HepG2 (cell line): Measurements from ENCODE around the gene CPLANE1. TPM values are rescaled to one million over a fixed set of nuclear protein-coding genes. Genes with fewer than 3 reads are reported as not detected.

ENCODE experiments used
- ATAC-seq: fragments of 200-7000 bp; cut with Tn5 transposase; 3 replicates; pipeline ENCODE4 v1.9.1; 2020; ENCODE audit warnings: mild to moderate bottlenecking, moderate library complexity
- Bru-seq: library from RNA; stranded (reverse); fragments of 400-500 nt; gene quantifications from one replicate; lab custom pipeline; 2021; lab: Mats Ljungman, UMichigan
- BruChase-seq, 2 experiments: library from RNA; stranded (reverse); fragments of 400-500 nt; gene quantifications; one replicate each; lab custom pipeline; 2021; lab: Mats Ljungman, UMichigan
- BruUV-seq: library from RNA; stranded (reverse); fragments of 400-500 nt; replicated peaks from 2 replicates; lab custom pipeline; 2021; lab: Mats Ljungman, UMichigan
- CTCF ChIA-PET: fragments of 300-600 bp; formaldehyde crosslinking; extraction: SDS; loops from one replicate; lab custom pipeline; 2021; ENCODE audit warnings: low total read pairs, inconsistent platforms, low intra/inter-chr PET ratio; lab: Yijun Ruan, JAX
- POLR2A ChIA-PET: fragments of 350-600 bp; sonication (Branson Sonifier 250); formaldehyde crosslinking; loops from one replicate; lab custom pipeline; 2020; ENCODE audit warnings: antibody characterized with exemption, inconsistent platforms; lab: Yijun Ruan, JAX
- DNase-seq: peaks from one replicate; pipeline ENCODE4 v3.0.0-alpha.2; 2015; ENCODE audit warnings: low spot score
- FAIRE-seq: peaks from 3 replicates; lab custom pipeline; 2011; peaks lifted over from hg19 to GRCh38; lab: Jason Lieb, UNC
- H2AFZ ChIP-seq: one replicate; pipeline ENCODE4 v1.6.1; 2011; ENCODE audit warnings: low read length, inconsistent platforms
- H3K27ac ChIP-seq: fragments of 300-600 bp; 3 replicates; pipeline ENCODE4 v1.8.0; 2011; ENCODE audit warnings: mixed run types, mild to moderate bottlenecking, mixed read lengths, low read length, inconsistent platforms; ENCODE audit not compliant: insufficient read depth; ENCODE audit errors: extremely low read length
- H3K27me3 ChIP-seq, 2 experiments: fragments of 200-600 bp in 1 of 2; 2 replicates in 1 of 2; 3 replicates in 1 of 2; pipeline versions ENCODE4 v1.6.0 to v1.8.0; 2011; ENCODE audit warnings: low read length in 2 of 2, mild to moderate bottlenecking in 2 of 2, moderate library complexity in 2 of 2, inconsistent platforms in 1 of 2; ENCODE audit not compliant: insufficient read depth in 2 of 2, control insufficient read depth in 1 of 2
- H3K36me3 ChIP-seq, 2 experiments: fragments of 200-600 bp in 1 of 2; replicated peaks in 1 of 2; 2 replicates in 1 of 2; 3 replicates in 1 of 2; pipeline versions ENCODE4 v1.5.1 to v1.8.0; 2011; ENCODE audit warnings: low read length in 2 of 2, inconsistent platforms in 1 of 2; ENCODE audit not compliant: insufficient read depth in 2 of 2, control insufficient read depth in 1 of 2
- H3K4me1 ChIP-seq: 2 replicates; pipeline ENCODE4 v1.5.1; 2012; ENCODE audit warnings: low read length, inconsistent platforms; ENCODE audit not compliant: insufficient read depth
- H3K4me2 ChIP-seq: 2 replicates; pipeline ENCODE4 v1.6.0; 2011; ENCODE audit warnings: low read depth, low read length, inconsistent platforms
- H3K4me3 ChIP-seq, 3 experiments: fragments of 200-600 bp in 1 of 3; sonication (generic), shearing (Covaris generic) in 1 of 3; replicated peaks in 1 of 3; 2 replicates each; pipeline ENCODE4 v1.5.1; 2011 to 2016; ENCODE audit warnings: low read length in 3 of 3, inconsistent platforms in 2 of 3, low read depth in 2 of 3, mild to moderate bottlenecking in 2 of 3, control low read depth in 1 of 3, mixed read lengths in 1 of 3; ENCODE audit not compliant: insufficient read depth in 1 of 3
- H3K79me2 ChIP-seq: one replicate; pipeline ENCODE4 v1.6.1; 2011; ENCODE audit warnings: low read length, inconsistent platforms; ENCODE audit not compliant: insufficient read depth
- H3K9ac ChIP-seq: 2 replicates; pipeline ENCODE4 v1.6.0; 2011; ENCODE audit warnings: mild to moderate bottlenecking, low read depth, low read length, inconsistent platforms; ENCODE audit not compliant: insufficient read depth
- H3K9me3 ChIP-seq: 2 replicates; pipeline ENCODE4 v1.5.1; 2012; ENCODE audit warnings: mild to moderate bottlenecking, low read length
- H4K20me1 ChIP-seq: 2 replicates; pipeline ENCODE4 v1.6.0; 2011; ENCODE audit warnings: inconsistent platforms, mild to moderate bottlenecking, low read length, moderate library complexity; ENCODE audit not compliant: insufficient read depth
- ATF1 ChIP-seq: IDR thresholded peaks from 2 replicates; pipeline ENCODE4 v1.6.1; 2016; ENCODE audit warnings: mild to moderate bottlenecking, control low read depth
- ATF2 ChIP-seq: sonication (generic); formaldehyde crosslinking; IDR thresholded peaks from 2 replicates; pipeline ENCODE4 v1.4.0; 2020; ENCODE audit warnings: missing genetic modification reagents
- GMEB2 ChIP-seq: IDR thresholded peaks from 2 replicates; pipeline ENCODE4 v1.6.1; 2016; ENCODE audit warnings: missing biosample characterization, missing genetic modification reagents, low read depth
- KMT2B ChIP-seq: IDR thresholded peaks from 2 replicates; pipeline ENCODE4 v1.6.1; 2016; ENCODE audit warnings: missing genetic modification reagents, missing compliant biosample characterization
- PCBP2 ChIP-seq: fragments of 200-400 bp; formaldehyde crosslinking; optimal IDR thresholded peaks from 2 replicates; pipeline ENCODE3; 2018; ENCODE audit warnings: low read length, low read depth; ENCODE audit not compliant: poor library complexity, severe bottlenecking
- SATB2 ChIP-seq: sonication (generic); formaldehyde crosslinking; IDR thresholded peaks from 2 replicates; pipeline ENCODE4 v1.5.0; 2020; ENCODE audit warnings: missing genetic modification reagents
- ZNF446 ChIP-seq: sonication (generic); formaldehyde crosslinking; IDR thresholded peaks from 2 replicates; pipeline ENCODE4 v1.5.0; 2020; ENCODE audit warnings: mild to moderate bottlenecking, missing genetic modification reagents
- ZNF709 ChIP-seq: sonication (generic); formaldehyde crosslinking; IDR thresholded peaks from 2 replicates; pipeline ENCODE4 v1.5.0; 2020; ENCODE audit warnings: mild to moderate bottlenecking, missing genetic modification reagents
- WGBS: methylation state at CpG from one replicate; pipeline ENCODE4 v1.1.6; 2017; ENCODE audit warnings: low lambda C conversion rate; 5-methylcytosine and 5-hydroxymethylcytosine counted together
- in situ Hi-C: cut with HindIII; loops from 2 replicates; pipeline ENCODE4 v1.10.0; 2017; ENCODE audit warnings: low pct_unique_long_range_greater_than_20kb; ENCODE audit not compliant: extremely low pct_ligation_motif_present
- intact Hi-C: fragments of 100-400 bp; cut with micrococcal nuclease; formaldehyde crosslinking; loops from one replicate; pipeline ENCODE4 v1.10.0; 2022; ENCODE audit not compliant: unreplicated experiment
- long read RNA-seq, 2 experiments: library from RNA in 1 of 2; library from polyadenylated mRNA in 1 of 2; stranded (forward) in 1 of 2; unstranded in 1 of 2; transcript quantifications; one replicate each; pipeline ENCODE4 v2.0.0, GENCODE V29; 2019 to 2022
- polyA minus RNA-seq, 3 experiments: library from RNA; depleted of rRNA, polyadenylated mRNA; stranded (reverse); fragments of >200 nt; gene quantifications; 2 replicates each; pipeline ENCODE4 v1.2.3, GENCODE V29; 2011; ENCODE audit warnings: low replicate concordance in 1 of 3
- polyA plus RNA-seq, 8 experiments: library from polyadenylated mRNA; depleted of rRNA in 3 of 8; stranded (reverse) in 7 of 8; unstranded in 1 of 8; fragments of >200 nt; fragmentation: Illumina TruSeq in 4 of 8; extraction: Trizol in 4 of 8; gene quantifications; 2 replicates each; pipeline versions ENCODE4 v1.2.1 to v1.2.3, GENCODE V29; 2011 to 2016; ENCODE audit warnings: low read depth in 4 of 8, missing spikeins in 1 of 8, mixed read lengths in 1 of 8; ENCODE audit not compliant: insufficient read depth in 1 of 8
- total RNA-seq, 5 experiments: library from RNA; depleted of rRNA; stranded (reverse); fragments of >200 nt; fragmentation: Illumina TruSeq; extraction: Trizol; gene quantifications; 2 replicates each; pipeline ENCODE4 v1.2.3, GENCODE V29; 2016; ENCODE audit warnings: low read depth in 1 of 5

The CPLANE1 gene
- 9.0 and 9.9 TPM in 2 replicates for total RNA-seq (2016; rRNA removed; fragmentation: Illumina TruSeq; extraction: Trizol)
- 10.5 and 13.5 TPM in 2 replicates for total RNA-seq (2016; cell fraction: cytosol; rRNA removed; fragmentation: Illumina TruSeq; extraction: Trizol; ENCODE audit: low read depth)
- total RNA-seq (2016; cell fraction: insoluble cytoplasmic fraction; rRNA removed; fragmentation: Illumina TruSeq; extraction: Trizol) = 9.2 and 10.8 TPM in 2 replicates
- 5.4 and 8.6 TPM in 2 replicates for total RNA-seq (2016; cell fraction: membrane; rRNA removed; fragmentation: Illumina TruSeq; extraction: Trizol)
- 22.0 and 30.1 TPM in 2 replicates for total RNA-seq (2016; cell fraction: nucleus; rRNA removed; fragmentation: Illumina TruSeq; extraction: Trizol)
- polyA plus RNA-seq (2011; rRNA removed) = 5.8 and 6.3 TPM in 2 replicates
- 1.4 and 1.8 TPM in 2 replicates for polyA plus RNA-seq (2011; cell fraction: cytosol; rRNA removed)
- polyA plus RNA-seq (2011; cell fraction: nucleus; rRNA removed) = 4.8 and 5.5 TPM in 2 replicates
- 2.8 and 4.2 TPM in 2 replicates for polyA plus RNA-seq (2012)
- 0.44 and 0.68 TPM in 2 replicates for polyA plus RNA-seq (2016; cell fraction: cytosol; fragmentation: Illumina TruSeq; extraction: Trizol; ENCODE audit: low read depth)
- 4.8 and 6.6 TPM in 2 replicates for polyA plus RNA-seq (2016; cell fraction: insoluble cytoplasmic fraction; fragmentation: Illumina TruSeq; extraction: Trizol; ENCODE audit: low read depth)
- polyA plus RNA-seq (2016; cell fraction: membrane; fragmentation: Illumina TruSeq; extraction: Trizol; ENCODE audit: low read depth) = 0.66 and 0.68 TPM in 2 replicates
- polyA plus RNA-seq (2016; cell fraction: nucleus; fragmentation: Illumina TruSeq; extraction: Trizol; ENCODE audit: insufficient read depth, low read depth) = 14.4 and 16.0 TPM in 2 replicates
- polyA minus RNA-seq (2011; rRNA and poly(A)+ RNA removed; ENCODE audit: low replicate concordance) = 8.2 and 40.1 TPM in 2 replicates
- 8.8 and 11.3 TPM in 2 replicates for polyA minus RNA-seq (2011; cell fraction: cytosol; rRNA and poly(A)+ RNA removed)
- polyA minus RNA-seq (2011; cell fraction: nucleus; rRNA and poly(A)+ RNA removed) = 43.3 and 46.5 TPM in 2 replicates
- percentile 55 among the genes with signal in this experiment for Bru-seq, nascent RNA
- BruChase-seq, experiment 1, labeled RNA remaining after a 6-hour chase = percentile 60 among the genes with signal in this experiment
- percentile 62 among the genes with signal in this experiment for BruChase-seq, experiment 2, labeled RNA remaining after a 2-hour chase
- long read RNA-seq, experiment 1, partial matches to known transcripts = 0 of 1 reads
- long read RNA-seq, experiment 1, other reads (novel, unspliced or antisense) = 1 of 1 reads
- long read RNA-seq, experiment 2, partial matches to known transcripts = 1 of 5 reads
- long read RNA-seq, experiment 2, other reads (novel, unspliced or antisense) = 4 of 5 reads

GRCh38 chr5:37248970-37249814, at the start of gene CPLANE1:
CPLANE1 (minus strand) TSS chr5:37249376; CDS start chr5:37247698, 1,678 bp downstream.
- FAIRE-seq = no peak
- Histone ChIP-seq H3K9ac (peak within 1 kb of the TSS; percentile 85), H3K4me2 (peak within 1 kb of the TSS; percentile 76), H2AFZ (peak within 1 kb of the TSS; percentile 79), H3K27me3 (no peaks in the 10 kb centered on the region; a peak in 1 of 5 replicates), H3K36me3 (no peaks in the 10 kb centered on the region), H3K27ac (peak within 1 kb of the TSS; percentile 84), H3K9me3 (peaks cover 4% of the 10 kb centered on the region), H3K4me1 (peaks cover 22% of the 10 kb centered on the region), H4K20me1 (no peaks in the 10 kb centered on the region), H3K79me2 (no peaks in the 10 kb centered on the region), H3K4me3 (peak within 1 kb of the TSS; percentile 74 to 92 (median 83))
- ChIA-PET POLR2A (interaction anchor here (0.6 to 1.4 kb wide), 5 partner anchors 12 to 130 kb away, joined by 3 to 7 read pairs (median 3); partner anchors contain the start of genes NUP155 and WDR70), CTCF (no interaction called here)
- DNase-seq = peak; percentile 53
- intact Hi-C loops = no loop called here
- in situ Hi-C loops = no loop called here
- WGBS = 3% methylated on average over 35 of the region's 88 CpGs
- no TSS peak for BruUV-seq
- peak; percentile 95 for ATAC-seq
- peak; percentile 52 for TF ChIP-seq KMT2B (CRISPR knock-in tag)
- no peak for TF ChIP-seq SATB2 (CRISPR knock-in tag)
- TF ChIP-seq ATF1 (CRISPR knock-in tag) = no peak
- TF ChIP-seq ATF2 = no peak; the same call in 1 of the 2 replicates
- TF ChIP-seq PCBP2 = no peak
- TF ChIP-seq ZNF709 = peak; percentile 79; the same call in 1 of the 2 replicates
- peak; percentile 75; the same call in 1 of the 2 replicates for TF ChIP-seq ZNF446 (CRISPR knock-in tag)
- TF ChIP-seq GMEB2 (CRISPR knock-in tag) = 0 out of 2 replicates have a peak, but pooled peaks have one; percentile 11
